ENCODE data around the gene G6PC3. TPM values are rescaled to one million over a fixed set of nuclear protein-coding genes. Genes with fewer than 3 reads are reported as not detected.

G6PC3 gene
- total and polyA plus RNA-seq, 10 of the 15 experiments (the other 5 are each of a cell fraction or from before 2014, with no cell fraction given): 13.0 to 93.7 (median 43.0) TPM

- no TSS peak for BruUV-seq (replicated peaks)
- DNase-seq (ENCODE audit: low read depth, low spot score) (no peak), ATAC-seq (peak; percentile 80), FAIRE-seq (peak; percentile 84)
- Histone ChIP-seq H3K27ac (ENCODE audit: control insufficient read depth, insufficient read depth) (peak overlapping the region; percentile 67), H4K20me1 (ENCODE audit: control insufficient read depth, insufficient read depth) (no peaks in the 10 kb centered on the region), H2AFZ (ENCODE audit: control insufficient read depth, low read depth, low read length) (peak overlapping the region; percentile 28; the same call in 1 of the 2 replicates), H3K36me3 (ENCODE audit: control insufficient read depth in 2 of 2, insufficient read depth in 2 of 2, low read length in 1 of 2) (peaks cover 3 to 17% of the 10 kb centered on the region in 2 experiments; a peak in 2 of 4 replicates), H3K4me1 (ENCODE audit: control insufficient read depth, insufficient read depth, low read length) (peaks cover 24% of the 10 kb centered on the region), H3K4me2 (ENCODE audit: control insufficient read depth, insufficient read depth) (peak overlapping the region; percentile 73), H3K79me2 (ENCODE audit: control insufficient read depth, insufficient read depth, low read length) (peaks cover 6% of the 10 kb centered on the region), H3K4me3 (peak overlapping the region; percentile 31; the same call in 1 of the 2 replicates), H3K27me3 (replicated peaks in 1 of 2; ENCODE audit: control insufficient read depth in 2 of 2, insufficient read depth in 2 of 2, low read length in 1 of 2) (no peaks in the 10 kb centered on the region), H3K9me3 (replicated peaks; ENCODE audit: control insufficient read depth, insufficient read depth, low read length) (no peaks in the 10 kb centered on the region; the same call in 2 of the 3 replicates), H3K9ac (ENCODE audit: control insufficient read depth, insufficient read depth, low read length) (peak overlapping the region; percentile 38; the same call in 1 of the 2 replicates)
- ChIA-PET RAD21 (ENCODE audit: unreplicated experiment) (interaction anchor here (0.6 to 1.5 kb wide), 2 partner anchors 20 to 28 kb away, joined by 3 to 5 read pairs; partner anchors contain the start of gene HDAC5), SMC1A (ENCODE audit: uncharacterized antibody, unreplicated experiment) (no interaction called here), POLR2A (interaction anchor here (0.7 kb wide), 2 partner anchors 15 to 24 kb away, joined by 6 to 8 read pairs; no protein-coding TSS in a partner anchor), CTCF (interaction anchor here (0.8 to 1.5 kb wide), 3 partner anchors 12 to 28 kb away, joined by 3 to 4 read pairs (median 3); partner anchors contain the start of gene HDAC5)
- intact Hi-C loops (cut with micrococcal nuclease; ENCODE audit: unreplicated experiment) (no loop called here), in situ Hi-C loops (cut with MboI) (no loop called here)
- 47% methylated on average over 12 of the region's 12 CpGs for WGBS (ENCODE audit: insufficient coverage, insufficient replicate concordance, low lambda C conversion rate, missing lambda C conversion rate)
- TF ChIP-seq POLR2A (IDR thresholded peaks at IDR 0.05; ENCODE audit: low read depth, low read length): 0 out of 2 replicates have a peak, but pooled peaks have one; percentile 28
- peak; percentile 39 for TF ChIP-seq IKZF1 (conservative IDR thresholded peaks at IDR 0.05)
- TF ChIP-seq ZNF622 (IDR thresholded peaks at IDR 0.05): no peak
- TF ChIP-seq IKZF2 (IDR thresholded peaks at IDR 0.05): peak; percentile 21 to 23; a peak in 2 of 4 replicates
- TF ChIP-seq HDGF (IDR thresholded peaks at IDR 0.05): no peak
- no peak for TF ChIP-seq SMARCA5 (IDR thresholded peaks at IDR 0.05)
- peak; percentile 43; the same call in 1 of the 2 replicates for TF ChIP-seq EED (IDR thresholded peaks at IDR 0.05; ENCODE audit: low read depth)
- peak; percentile 50; the same call in 1 of the 2 replicates for TF ChIP-seq SPI1 (IDR thresholded peaks at IDR 0.05; ENCODE audit: borderline replicate concordance, insufficient read depth, low read depth, low read length)
- TF ChIP-seq, protein P1, sequence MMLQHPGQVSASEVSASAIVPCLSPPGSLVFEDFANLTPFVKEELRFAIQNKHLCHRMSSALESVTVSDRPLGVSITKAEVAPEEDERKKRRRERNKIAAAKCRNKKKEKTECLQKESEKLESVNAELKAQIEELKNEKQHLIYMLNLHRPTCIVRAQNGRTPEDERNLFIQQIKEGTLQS (IDR thresholded peaks at IDR 0.05; ENCODE audit: borderline replicate concordance, extremely low read depth, low read depth, low read length): no peak
- no peak for TF ChIP-seq CEBPB (IDR thresholded peaks at IDR 0.05; ENCODE audit: borderline replicate concordance in 1 of 2, low read depth in 2 of 2, low read length in 2 of 2)
- TF ChIP-seq, protein P2, sequence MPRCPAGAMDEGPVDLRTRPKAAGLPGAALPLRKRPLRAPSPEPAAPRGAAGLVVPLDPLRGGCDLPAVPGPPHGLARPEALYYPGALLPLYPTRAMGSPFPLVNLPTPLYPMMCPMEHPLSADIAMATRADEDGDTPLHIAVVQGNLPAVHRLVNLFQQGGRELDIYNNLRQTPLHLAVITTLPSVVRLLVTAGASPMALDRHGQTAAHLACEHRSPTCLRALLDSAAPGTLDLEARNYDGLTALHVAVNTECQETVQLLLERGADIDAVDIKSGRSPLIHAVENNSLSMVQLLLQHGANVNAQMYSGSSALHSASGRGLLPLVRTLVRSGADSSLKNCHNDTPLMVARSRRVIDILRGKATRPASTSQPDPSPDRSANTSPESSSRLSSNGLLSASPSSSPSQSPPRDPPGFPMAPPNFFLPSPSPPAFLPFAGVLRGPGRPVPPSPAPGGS (IDR thresholded peaks at IDR 0.05; ENCODE audit: borderline replicate concordance, insufficient read depth, low read depth, low read length, poor library complexity, severe bottlenecking): no peak
- TF ChIP-seq CUX1 (IDR thresholded peaks at IDR 0.05; ENCODE audit: insufficient replicate concordance, low read depth, low read length): no peak
- no peak for TF ChIP-seq HDAC2 (IDR thresholded peaks at IDR 0.05)
- 0 out of 2 replicates have a peak, but pooled peaks have one; percentile 16 for TF ChIP-seq NR2F1 (conservative IDR thresholded peaks at IDR 0.05)
- TF ChIP-seq KAT2A (conservative IDR thresholded peaks at IDR 0.05; ENCODE audit: control insufficient read depth, low read depth, low read length): no peak
- TF ChIP-seq POLR2AphosphoS2 (IDR thresholded peaks at IDR 0.05; ENCODE audit: low read depth, low read length): no peak
Observed at GRCh38 chr17:44095647-44096496, 25.3 kb downstream of the G6PC3 start.
